GM10266 (cell line): ENCODE results near the gene FGD2.
"Not testable (repeated sequence)": the region's sequence is repeated elsewhere in the genome, so short reads cannot be mapped to it uniquely, and the experiment has no call there.

Experiments used
- DNase-seq: peaks from one replicate; pipeline ENCODE4 v3.0.0; 2012; ENCODE audit errors: extremely low spot score
- TF ChIP-seq, protein P1 (sequence below): IDR thresholded peaks from 2 replicates; pipeline ENCODE4 v1.5.1; 2012; ENCODE audit warnings: mild to moderate bottlenecking, low read depth; ENCODE audit not compliant: control insufficient read depth, insufficient read depth; ENCODE audit errors: missing control alignments

The FGD2 gene

DNA sequence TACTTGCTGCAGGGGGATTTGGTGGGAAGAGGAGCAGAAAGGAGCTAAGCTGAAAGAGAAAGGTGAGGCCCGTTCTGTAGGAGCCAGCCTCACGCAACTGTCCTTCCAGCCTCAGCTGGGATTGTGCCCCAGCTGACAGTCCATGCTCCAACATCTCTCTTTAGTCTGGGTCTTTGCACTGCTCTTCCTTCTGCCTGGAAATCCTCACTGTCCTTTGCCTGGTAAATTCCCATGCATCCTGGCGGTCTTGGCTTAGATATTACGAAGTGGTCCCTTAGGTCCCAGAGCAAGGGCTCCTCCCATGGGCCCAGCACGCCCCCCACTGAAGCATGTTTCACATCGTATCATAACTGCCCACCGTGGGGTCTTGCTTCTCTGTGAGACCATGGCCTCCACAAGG lies 52.2 kb downstream of the FGD2 start:
- no peak for DNase-seq
- TF ChIP-seq, protein P1, sequence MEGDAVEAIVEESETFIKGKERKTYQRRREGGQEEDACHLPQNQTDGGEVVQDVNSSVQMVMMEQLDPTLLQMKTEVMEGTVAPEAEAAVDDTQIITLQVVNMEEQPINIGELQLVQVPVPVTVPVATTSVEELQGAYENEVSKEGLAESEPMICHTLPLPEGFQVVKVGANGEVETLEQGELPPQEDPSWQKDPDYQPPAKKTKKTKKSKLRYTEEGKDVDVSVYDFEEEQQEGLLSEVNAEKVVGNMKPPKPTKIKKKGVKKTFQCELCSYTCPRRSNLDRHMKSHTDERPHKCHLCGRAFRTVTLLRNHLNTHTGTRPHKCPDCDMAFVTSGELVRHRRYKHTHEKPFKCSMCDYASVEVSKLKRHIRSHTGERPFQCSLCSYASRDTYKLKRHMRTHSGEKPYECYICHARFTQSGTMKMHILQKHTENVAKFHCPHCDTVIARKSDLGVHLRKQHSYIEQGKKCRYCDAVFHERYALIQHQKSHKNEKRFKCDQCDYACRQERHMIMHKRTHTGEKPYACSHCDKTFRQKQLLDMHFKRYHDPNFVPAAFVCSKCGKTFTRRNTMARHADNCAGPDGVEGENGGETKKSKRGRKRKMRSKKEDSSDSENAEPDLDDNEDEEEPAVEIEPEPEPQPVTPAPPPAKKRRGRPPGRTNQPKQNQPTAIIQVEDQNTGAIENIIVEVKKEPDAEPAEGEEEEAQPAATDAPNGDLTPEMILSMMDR = no peak

DNA sequence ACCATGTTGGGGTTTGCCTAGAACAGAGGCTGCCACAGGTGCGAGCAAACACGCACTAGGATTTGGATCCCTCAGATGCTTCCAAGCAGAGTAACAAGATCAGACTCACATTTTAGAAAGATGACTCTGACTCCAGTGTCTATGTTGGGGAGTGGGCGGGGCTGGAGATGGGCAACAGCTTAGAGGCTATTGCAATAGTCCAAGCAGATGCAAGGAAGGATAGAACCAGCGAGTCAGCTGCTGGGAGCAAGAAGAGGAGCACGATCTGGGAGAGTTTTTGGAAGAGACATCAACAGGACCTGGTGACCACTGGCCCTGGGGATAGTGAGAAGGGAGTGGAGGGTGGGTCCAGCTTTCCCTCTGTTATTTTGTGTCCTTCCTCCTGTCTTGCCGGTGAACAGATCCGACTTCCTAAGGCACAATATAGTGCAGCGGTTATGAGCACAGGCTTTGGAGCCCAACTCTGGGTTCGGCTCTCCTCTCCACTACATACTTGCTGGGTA lies 52.7 kb downstream of the FGD2 start:
- TF ChIP-seq, protein P1 = no peak
- DNase-seq = no peak

DNA sequence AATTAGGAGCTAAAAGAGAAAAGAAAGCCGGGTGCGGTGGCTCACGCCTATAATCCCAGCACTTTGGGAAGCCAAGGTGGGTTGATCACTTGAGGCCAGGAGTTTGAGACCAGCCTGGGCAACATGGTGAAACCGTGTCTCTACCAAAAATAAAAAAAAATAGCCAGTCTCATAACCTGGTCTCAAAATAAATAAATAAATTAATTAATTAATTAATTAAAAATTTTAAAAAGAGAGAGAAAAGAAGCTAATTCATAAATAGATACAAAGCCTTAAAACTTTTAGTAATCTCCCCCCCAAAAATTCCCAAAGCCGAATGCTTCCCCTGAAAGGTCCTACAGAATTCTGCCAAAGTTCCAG lies 53.5 kb downstream of the FGD2 start:
- DNase-seq = not testable (repeated sequence)

DNA sequence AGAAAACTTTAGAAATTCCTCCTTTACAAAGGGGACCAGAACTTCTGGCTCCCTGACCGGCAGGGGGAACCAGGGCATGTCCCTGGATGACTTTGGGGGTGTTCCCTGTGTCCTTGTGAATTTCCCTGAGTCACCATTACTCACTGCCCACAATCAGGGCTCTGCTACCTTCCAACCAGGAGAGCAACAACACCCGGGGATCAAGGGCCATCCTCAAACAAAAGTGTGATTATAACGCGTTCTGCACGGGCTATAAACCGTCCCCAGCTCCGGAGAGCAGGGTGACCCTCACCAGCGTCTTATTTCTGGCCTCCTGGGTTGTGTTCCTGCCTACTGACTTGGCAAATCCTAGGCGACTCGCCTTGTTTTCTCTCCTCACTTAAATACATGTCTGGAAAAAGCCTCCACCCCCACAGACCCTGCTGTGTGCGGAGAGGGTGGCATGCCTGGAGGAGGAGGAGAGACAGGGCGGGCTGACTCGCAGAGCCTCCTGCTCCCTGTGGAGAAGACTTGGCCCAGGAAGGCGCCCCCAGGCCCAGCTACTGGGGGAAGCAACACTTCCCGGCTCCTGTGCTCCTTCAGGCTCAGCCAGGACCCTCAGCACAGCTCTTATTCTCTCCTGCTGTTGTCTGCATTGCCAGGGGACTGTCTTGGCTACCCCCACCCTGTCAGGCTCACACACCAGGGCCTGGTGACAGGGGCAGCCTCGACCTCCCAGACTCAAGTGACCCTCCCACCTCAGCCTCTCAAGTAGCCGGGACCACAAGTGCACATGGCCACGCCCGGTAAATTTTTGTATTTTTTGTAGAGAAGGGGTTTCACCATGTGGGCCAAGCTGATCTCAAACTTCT lies 54.1 kb downstream of the FGD2 start:
- DNase-seq = no peak
- TF ChIP-seq, protein P1 = peak; percentile 31

DNA sequence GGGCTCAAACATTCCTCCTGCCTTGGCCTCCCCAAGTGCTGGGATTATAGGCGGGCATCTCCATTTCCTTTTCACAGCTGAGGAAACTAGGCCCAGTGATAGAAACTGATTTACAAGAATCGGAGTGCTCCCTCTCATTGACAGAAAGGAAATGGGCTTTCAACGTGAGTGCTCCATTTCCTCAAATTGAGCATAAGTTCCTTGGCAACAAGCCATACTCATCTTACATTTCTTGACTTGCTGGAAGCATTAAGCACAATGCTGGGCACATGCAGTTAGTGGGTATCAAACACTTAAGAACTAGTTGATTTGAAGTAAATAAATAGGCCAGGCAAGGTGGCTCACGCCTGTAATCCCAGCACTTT lies 54.7 kb downstream of the FGD2 start:
- DNase-seq = no peak
- TF ChIP-seq, protein P1 = no peak

DNA sequence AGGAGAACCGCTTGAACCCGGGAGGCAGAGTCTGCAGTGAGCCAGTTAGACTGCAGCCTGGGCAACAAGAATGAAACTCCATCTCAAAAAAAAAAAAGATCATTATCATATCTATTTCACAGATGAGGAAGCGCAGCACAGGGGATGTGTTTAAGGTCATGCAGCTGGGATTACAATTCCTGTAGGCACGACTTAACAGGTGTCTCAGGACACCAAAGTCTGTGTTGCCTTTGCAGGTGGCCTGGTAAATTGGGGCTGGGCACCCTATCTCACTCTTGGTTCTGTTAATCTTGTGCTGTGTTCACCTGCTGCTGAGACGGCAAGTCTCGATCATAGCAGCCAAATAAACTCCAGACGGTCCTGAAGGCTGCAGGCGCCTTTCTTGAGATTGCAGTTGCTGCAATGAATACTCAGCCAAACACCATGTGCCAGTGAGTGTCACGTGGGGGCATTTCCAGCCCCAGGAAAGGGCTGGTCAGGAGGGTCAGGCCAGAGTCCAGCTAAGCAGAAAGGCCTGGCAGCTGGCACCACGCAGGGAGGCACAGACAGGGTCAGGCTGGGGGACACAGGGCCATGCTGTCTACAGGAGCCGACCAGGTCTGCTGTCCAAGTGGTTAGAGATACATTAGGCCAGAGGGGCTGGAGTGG lies 55.8 kb downstream of the FGD2 start:
- TF ChIP-seq, protein P1 = no peak
- no peak for DNase-seq

DNA sequence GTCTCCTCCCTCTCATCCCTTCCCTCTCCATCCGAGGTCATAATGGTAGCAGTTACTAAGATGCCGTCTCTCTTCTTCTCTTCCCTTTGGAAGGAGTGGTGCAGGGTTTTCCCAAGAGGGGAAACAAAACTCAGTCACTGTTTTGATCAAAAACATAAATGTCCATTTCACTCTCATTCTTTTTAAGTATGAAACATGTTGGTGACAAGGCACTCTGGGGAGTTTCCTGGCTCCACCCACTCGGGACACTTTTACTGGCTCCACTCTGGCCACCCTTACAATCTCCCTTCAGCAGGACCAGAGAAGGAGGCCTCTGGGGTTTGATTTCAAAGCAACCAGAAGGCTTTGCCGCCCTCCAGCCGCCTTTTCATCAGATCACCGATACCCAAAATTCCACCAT lies 57.0 kb downstream of the FGD2 start:
- no peak for DNase-seq
- TF ChIP-seq, protein P1 = no peak
